Fibroblast of pulmonary artery (primary cell): Measurements from ENCODE around the gene RASSF1.

Experiments used
- DNase-seq: peaks from one replicate; pipeline ENCODE4 v3.0.0-alpha.2; 2010; ENCODE audit warnings: low read depth
- H3K4me3 ChIP-seq: replicated peaks from 2 replicates; pipeline ENCODE4 v1.5.1; 2011; ENCODE audit warnings: low read depth, mild to moderate bottlenecking, control low read depth, low read length, moderate library complexity
- TF ChIP-seq, protein P1 (sequence below): IDR thresholded peaks from 2 replicates; pipeline ENCODE4 v1.5.1; 2011; ENCODE audit warnings: mild to moderate bottlenecking, control low read depth, low read length, inconsistent platforms; ENCODE audit errors: missing control alignments

RASSF1 gene

DNA sequence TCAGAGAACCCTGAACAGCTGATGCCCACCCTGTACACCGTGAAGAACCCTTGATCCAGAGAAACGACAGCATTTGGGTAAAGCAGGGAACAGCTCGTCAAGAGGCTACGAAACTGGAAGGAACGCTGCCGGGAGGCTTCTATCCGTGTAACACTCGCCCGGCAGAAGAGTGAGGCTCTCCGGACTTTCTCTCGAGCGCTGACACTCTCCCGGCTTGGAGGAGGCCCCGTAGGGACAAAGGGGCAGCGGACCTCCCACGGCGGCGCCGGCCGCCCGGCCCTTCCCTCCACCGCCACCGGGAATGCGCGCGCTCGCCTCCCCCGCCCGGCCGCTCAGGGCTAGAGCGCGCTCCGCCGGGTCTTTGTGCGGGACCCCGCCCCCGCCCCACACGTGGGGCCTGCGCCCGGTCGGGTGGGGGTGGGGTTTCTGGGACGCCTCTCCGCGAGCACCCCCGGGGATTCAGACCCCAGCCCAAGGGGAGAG is 19.7 kb downstream of the RASSF1 start:
- peak overlapping the region; percentile 79 for H3K4me3 ChIP-seq
- DNase-seq, result peak; percentile 69
- TF ChIP-seq, protein P1, sequence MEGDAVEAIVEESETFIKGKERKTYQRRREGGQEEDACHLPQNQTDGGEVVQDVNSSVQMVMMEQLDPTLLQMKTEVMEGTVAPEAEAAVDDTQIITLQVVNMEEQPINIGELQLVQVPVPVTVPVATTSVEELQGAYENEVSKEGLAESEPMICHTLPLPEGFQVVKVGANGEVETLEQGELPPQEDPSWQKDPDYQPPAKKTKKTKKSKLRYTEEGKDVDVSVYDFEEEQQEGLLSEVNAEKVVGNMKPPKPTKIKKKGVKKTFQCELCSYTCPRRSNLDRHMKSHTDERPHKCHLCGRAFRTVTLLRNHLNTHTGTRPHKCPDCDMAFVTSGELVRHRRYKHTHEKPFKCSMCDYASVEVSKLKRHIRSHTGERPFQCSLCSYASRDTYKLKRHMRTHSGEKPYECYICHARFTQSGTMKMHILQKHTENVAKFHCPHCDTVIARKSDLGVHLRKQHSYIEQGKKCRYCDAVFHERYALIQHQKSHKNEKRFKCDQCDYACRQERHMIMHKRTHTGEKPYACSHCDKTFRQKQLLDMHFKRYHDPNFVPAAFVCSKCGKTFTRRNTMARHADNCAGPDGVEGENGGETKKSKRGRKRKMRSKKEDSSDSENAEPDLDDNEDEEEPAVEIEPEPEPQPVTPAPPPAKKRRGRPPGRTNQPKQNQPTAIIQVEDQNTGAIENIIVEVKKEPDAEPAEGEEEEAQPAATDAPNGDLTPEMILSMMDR, result no peak

DNA sequence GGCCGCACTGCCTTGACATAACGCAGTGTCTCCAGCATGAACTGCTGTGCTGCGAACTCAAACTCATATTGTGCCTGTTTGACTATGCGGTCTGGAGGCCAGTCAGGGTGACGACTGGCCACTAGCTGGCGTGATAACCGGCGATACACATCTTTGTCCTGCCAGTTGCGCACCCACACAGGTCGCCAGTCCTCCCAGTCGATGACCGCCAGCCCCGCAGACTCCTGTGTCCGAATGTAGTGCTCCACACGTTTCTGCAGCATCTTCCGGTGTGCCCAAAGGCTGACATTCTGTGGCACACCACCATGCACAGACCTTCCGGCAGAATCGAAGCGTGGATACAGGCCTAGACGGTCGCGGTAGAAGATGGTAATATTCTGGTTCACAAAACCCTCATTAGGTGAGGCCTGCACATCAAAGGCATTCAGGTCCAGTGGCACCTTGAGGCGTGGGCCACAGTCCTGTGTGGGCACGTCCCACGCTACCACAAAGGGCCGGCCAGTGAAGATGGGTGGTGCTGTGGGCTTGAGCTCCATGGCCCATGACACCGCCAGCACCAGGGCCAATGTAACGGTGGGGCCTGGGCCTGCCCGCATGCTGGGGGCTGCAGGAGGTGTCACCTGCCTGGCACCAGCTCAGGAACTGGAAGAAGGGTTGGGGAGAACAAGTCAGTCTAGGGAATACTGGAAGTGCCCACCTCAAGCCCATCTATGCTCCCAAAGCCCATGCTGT is 20.6 kb downstream of the RASSF1 start:
- H3K4me3 ChIP-seq, result peak overlapping the region; percentile 79
- DNase-seq, result no peak
- TF ChIP-seq, protein P1, result no peak

DNA sequence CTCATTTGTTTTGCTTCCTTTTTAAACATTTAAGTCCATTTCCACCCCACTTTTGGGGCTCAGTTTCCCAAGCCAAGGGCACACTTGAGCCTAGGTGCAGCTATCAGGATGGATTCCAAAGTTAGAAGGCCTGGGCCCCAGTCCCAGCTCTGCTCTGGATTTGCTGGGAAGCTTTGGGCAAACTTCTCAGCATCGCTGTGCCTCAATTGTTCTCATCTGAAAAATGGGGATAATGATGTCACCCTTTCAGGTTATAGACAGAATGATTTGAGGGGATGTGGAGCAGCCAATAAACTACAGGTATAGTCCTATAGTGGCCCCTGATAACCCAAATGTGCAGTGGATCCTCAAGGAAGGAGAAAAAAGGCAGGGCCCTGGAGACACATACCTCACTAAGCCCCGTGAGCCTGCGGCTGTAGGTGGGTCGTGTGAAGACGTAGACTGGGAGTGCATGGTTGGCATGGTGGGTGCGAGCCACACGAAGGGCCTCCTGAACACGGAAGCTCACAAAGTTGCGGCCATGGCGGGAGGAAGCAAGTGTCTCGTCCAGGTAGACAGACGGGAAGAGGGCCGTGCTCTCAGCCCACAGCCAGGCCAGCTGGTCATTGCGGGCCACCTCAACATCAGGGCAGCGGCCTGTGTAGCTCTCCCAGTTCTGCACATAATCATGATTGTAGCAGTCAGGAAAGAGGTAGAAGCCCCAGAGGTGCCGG is 21.3 kb downstream of the RASSF1 start:
- TF ChIP-seq, protein P1, result no peak
- H3K4me3 ChIP-seq, result no peak overlapping the region
- no peak for DNase-seq

DNA sequence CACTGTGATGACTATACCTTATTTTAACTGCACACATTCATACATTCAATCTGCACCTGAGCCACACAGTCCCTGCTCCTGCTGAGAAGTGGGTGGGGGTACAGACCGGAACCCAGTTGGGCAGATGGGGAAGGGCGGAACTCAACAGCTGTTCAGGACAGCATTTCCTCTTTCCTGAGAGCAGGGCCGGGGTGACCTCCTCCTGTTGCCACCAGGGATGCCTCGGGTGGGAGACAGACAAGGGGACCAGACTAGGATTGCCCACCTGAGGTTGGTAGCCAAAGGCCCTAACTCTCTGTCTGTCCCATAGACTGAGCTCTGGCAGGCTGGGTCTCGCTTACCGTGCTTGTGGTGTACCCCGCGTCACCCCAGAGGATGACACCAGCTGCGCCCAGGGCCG is 22.0 kb downstream of the RASSF1 start:
- DNase-seq, result no peak
- TF ChIP-seq, protein P1, result no peak
- no peak overlapping the region for H3K4me3 ChIP-seq

DNA sequence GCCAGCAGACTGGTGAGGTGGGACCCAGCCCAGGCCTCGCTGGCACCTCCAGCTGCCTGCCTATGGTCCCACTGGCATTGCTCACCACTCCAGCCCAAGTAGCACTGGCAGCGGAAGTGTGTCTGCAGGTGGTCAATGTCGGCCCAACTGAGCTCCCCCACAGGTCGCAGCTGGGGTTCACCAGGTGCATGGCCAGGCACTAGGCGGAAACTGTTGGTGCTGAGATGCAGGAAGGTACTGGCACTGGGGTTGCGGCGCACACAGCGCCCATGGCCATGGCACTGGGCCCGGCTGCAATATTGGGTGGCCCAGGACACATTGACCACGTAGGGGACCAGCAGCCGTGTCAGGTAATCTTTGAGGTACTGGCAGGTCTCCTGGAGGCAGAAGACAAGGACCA is 22.5 kb downstream of the RASSF1 start:
- no peak overlapping the region for H3K4me3 ChIP-seq

DNA sequence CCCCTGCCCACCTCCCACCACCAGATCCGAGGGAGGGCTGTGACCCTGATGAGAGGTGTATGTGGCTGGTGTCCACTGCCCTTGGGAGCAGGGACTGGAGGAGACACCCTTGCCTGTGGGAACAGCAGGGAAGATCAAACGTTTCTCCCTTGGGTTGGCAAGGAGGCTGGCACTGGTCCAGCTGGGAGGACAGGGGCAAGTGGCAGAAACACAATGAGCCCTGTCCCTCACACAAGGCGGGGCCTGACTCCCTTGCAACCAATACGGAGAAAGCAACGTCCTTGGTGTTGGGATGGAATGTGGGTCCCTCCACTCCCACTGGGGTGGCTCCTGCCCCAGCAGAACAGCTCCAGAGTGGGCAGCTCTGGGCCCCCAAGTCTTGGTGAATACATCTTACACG is 23.3 kb downstream of the RASSF1 start:
- TF ChIP-seq, protein P1, result no peak
- DNase-seq, result no peak
- no peak overlapping the region for H3K4me3 ChIP-seq

More for the DNA sequence above, 22.5 kb downstream of the RASSF1 start:
- DNase-seq, result no peak
- TF ChIP-seq, protein P1, result no peak
